NCI-H748 treated with DMSO at 0.1 percent for 48 hours (cell line): ENCODE results near the gene VPS51.
"Not testable (repeated sequence)": the region's sequence is repeated elsewhere in the genome, so short reads cannot be mapped to it uniquely, and the experiment has no call there.

Experiments
- DNase-seq: peaks from one replicate; lab custom pipeline; 2025; lab: John Stamatoyannopoulos, UW

Gene VPS51

DNA sequence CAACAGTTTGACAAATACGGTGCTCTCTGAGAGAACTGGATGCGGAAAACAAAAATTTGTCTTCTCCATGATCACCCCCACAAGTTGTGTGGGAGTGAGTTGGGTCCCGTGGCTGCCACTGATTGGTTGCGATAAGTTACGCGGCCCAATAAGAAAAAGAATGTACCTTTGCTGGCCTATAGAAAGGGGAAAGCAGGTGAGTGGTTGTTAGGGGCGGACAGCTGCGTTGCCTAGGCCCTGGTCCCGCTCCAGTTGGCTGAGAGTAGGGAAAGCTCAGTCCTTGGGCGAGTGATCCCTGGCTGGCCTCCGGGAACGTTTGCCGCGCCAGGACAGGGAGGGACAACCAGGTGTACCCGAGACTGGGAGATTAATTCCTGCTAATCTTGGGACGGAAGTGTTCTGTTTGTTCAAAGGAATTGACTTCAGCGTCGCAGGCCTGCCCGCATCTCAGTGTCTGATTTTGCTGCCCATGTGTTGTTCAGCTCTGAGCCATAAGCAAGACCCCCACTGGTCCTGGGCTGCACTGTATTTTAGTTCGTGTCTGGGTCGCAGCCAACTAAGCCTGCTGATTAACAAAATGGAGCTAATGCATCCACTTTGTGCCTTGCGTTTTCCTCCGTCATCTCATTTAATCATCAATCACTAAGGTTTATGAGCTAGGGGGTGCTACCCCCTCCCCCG is 39.1 kb downstream of the VPS51 start:
- peak; percentile 98 for DNase-seq

DNA sequence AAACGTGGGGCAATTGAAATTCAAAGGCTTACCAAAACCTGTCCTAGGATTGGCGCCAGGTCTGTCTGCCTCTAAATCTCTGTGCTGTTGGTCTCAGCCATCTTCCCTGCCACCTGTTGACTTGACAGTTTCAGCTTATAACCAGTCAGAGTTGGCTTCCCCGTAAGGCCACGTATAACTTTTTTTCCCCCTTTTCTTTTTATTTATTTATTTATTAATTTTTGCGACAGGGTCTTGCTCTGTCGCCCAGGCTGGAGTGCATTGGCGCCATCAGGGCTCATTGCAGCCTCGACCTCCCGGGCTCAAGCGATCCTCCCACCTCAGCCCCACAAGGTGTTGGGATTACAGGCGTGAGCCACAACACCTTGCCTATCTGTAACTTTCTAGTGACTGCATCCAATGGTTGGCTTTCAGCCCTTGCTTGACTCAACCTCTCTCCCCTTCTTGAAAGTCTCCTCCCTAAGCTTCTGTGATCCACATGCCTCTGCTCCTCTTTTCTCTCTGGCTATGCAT is 39.7 kb downstream of the VPS51 start:
- peak; percentile 22 for DNase-seq

DNA sequence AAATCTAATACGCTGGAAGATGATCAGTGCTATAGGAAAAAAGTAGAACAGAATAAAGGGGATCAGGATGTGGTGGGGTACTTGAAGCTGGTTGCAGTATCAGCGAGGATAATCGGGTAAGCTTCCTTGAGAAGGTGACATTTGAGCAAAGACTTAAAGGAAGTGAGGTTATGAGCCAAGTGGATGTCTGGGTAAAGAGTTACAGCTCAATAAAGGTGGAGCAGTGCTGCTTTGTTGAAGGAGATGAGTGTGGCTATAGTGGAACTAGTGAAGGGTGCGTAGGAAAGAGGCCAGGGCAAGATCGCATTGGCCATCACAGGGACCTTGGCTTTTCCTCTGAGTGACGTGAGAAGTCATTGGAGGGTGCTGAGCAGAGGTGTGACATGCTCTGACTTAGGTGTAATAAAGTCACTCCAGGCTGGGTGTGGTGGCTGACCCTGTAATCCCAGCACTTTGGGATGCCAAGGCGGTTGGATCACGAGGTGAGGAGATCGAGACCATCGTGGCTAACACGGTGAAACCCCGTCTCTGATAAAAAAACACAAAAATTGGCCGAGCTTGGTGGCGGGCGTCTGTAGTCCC is 40.6 kb downstream of the VPS51 start:
- DNase-seq = no peak

DNA sequence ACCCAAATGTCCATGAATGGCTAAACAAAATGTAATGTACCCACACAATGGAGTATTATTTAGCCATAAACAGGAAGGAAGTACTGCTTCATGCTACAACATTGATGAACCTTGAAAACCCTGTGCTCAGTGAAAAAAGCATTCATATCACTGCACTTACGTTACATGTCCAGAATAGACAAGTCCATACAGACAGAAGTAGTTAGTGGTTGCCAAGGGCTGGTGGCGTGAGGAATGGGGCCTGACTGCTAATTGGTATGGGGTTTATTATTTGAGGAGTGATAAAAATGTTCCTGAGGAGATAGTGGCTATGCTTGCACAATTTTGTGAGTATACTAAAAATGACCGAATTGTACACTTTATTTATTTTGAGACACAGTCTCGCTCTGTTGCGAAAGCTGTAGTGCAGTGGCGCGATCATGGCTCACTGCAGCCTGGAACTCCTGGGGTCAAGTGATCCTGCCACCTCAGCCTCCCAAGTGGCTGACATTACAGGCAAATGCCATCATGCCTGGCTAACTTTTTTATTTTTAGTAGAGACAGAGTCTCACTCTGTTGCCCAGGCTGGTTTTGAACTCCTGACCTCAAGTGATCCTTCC is 46.0 kb downstream of the VPS51 start:
- no peak for DNase-seq

DNA sequence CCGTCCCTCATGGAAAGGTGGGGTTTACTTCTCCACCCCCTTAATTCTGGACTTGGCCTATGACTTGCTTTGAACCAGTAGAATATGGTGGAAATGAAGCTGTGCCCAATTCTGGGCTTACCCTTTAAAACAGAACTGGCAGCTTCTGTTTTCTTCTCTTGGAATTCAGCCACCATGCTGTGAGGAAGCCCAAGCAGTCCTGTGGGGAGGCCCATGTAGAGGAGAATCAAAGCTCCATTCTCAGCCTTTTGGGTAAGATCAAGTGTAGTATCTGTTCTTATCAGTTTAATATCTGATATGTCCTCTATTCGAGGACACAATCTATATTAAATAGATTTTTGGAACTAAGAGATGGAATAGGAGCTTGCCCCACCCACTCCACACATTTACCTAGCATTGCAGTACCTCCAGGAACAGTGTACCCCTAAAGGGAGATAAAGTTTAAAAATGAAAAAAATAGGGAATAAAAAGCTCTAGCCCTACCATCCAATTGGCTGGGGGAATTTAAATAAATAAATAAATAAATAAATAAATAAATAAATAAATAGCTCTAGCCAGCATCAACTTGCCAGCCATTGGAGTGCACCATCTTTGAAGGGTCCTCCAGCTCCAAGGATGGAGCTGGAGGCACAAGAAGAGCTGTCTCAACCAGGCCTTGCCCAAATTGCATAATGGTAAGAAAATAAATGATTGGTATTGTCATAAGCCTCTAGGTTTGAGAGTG is 51.5 kb downstream of the VPS51 start:
- DNase-seq = no peak

DNA sequence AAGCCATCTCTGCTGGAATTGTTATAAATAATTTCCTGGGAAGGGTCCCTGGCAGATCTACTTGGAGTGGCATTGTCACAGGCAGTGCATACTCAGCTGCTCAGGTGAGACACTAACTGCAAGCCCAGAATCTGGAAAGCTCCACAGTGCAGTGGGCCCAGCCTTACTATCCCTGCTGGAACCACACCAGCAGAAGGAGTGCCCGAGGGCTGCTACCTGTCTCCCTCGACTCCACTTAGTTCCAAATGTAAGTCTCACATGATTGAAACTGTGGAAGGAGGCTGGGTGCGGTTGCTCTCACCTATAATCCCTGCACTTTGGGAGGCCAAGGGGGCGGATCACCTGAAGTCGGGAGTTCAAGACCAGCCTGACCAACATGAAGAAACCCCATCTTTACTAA is 52.6 kb downstream of the VPS51 start:
- no peak for DNase-seq

DNA sequence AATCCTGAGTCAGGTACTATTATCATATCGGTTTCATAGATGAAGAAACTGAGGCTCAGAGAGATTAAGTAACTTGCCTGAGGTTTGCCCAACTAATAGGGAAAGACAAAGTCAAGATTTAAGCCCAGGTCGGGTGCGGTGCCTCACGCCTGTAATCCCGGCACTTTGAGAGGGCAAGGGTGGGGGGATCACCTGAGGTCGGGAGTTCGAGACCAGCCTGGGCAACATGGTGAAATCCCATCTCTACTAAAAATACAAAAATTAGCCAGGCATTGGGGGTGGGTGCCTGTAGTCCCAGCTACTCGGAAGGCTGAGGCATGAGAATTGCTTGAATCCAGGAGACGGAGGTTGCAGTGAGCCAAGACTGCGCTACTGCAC is 54.1 kb downstream of the VPS51 start:
- DNase-seq = not testable (repeated sequence)

DNA sequence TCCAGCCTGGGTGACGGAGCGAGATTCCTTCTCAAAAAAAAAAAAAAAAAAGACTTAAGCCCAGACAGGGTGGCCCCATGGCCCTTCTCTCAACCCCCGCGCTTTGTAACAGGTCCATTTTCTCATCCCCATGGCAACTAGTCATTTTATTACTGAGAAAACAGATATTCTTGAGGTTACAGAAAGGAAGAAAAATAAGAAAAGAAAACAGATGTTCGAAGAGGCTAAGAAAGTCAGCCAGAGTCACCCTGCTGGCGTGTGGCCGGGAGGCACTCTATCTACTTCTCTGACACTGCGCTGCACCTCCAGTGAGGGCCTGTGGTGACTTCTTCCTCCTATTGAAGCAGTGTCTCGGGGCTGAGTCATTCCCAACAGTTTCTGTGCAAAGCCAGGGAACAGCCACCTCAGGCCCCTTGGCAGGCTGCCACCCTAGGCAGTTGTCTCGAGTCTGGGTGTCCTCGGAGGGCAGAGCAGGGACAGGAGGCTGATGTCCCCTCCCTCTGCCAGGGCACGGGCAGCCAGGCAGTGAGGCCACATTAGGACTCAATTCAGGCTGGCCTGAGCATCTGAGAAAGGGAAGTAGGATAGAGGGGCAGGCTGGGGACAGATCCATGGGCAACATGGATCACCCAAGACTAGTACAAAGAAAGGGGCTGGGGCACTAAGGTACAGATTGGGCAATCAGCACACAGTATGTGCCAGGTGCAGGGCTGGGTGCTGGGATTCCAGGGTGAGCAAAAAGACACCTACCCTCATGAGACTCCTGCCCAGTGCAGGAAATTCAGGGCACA is 54.7 kb downstream of the VPS51 start:
- no peak for DNase-seq

DNA sequence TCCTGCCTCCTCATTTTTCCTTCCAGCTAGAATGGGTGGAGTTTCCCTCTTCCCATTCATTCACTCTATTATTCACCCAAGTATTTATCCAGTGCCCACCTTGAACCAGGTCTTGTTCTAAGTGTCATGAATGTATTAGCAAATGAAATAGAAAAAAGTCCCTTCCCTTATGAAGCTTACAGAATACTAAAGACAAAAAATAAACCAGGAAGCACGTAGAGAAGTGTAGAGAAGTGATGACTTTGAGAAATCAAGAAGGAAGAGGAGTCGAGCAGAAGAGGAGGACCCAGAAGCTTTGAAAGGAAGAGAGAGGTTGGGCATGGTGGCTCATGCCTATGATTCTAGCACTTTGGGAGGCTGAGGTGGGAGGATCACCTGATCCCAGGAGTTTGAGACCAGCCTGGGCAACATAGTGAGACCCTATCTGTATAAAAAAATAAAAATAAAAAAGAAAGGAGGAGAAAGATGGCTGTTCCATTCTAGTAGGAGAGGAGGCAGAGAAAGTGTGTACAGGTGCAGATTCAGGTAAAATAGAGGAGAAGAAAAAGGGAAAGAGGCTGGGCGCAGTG is 55.4 kb downstream of the VPS51 start:
- no peak for DNase-seq

DNA sequence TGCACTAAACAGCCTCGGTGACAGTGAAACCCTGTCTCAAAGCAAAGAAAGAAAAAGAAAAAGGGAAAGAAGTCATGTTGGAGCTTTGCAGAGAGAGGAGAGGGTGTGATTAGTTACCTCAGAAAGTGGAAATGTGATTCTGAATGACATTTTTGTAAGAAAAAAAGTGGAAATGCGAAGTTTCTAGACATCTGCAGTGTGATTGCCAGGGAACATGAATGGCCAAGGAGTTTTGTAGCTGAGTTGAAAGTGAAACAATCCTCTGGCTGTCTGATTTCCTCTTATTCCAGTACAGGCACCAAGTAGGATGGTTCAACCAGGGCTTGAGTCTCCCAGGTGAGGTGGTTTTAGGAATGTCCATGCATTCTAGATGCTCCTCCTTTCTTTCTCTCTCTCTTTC is 56.1 kb downstream of the VPS51 start:
- DNase-seq = no peak

DNA sequence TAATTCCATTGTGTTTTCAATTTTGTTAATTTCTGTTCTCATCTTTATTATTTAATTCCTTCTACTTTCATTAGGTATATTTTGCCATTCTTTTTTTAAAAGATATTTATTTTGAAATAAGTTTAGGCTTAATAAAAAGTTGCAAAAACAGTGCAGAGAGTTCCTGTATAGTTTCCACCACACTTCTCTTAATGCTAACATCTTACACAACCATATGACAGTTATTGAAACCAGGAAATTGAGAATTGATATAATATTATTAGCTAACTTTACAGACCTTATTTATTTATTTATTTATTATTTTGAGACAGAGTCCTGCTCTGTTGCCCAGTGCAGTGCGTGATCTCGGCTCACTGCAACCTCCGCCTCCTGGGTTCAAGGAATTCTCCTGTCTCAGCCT is 60.2 kb downstream of the VPS51 start:
- DNase-seq = no peak

DNA sequence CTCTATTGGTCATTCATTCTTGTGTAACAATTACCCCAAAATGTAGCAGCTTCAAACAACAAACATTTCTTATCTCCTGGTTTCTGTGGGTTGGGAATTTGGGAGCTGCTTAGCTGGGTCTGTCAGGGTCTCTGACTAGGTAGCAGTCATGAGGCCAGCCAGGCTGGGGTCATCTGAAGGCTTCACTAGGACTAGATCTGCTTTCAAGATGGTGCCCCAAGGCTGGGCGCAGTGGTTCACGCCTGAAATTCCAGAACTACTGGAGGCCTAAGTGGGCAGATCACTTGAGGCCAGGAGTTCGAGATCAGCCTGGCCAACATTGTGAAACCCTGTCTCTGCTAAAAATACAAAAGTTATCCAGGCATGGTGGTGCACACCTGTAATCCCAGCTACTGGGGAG is 60.9 kb downstream of the VPS51 start:
- no peak for DNase-seq

DNA sequence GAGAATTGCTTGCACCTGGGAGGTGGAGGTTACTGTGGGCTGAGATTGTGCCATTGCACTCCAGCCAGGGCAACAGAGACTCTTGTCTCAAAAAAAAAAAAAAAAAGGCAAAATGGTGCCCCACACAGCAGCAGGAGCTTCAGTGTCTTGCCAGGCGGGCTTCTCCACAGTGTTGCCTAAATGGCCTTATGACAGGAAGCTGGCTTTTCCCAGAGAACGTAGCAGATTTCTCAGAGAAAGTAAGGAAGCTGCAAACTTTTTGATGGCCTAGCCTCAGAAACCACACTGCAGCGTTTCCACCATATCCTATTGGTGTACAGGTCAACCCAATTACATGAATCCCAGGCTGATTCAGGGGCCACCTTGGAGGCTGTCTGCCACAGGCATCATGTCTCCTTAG is 61.3 kb downstream of the VPS51 start:
- DNase-seq = no peak

DNA sequence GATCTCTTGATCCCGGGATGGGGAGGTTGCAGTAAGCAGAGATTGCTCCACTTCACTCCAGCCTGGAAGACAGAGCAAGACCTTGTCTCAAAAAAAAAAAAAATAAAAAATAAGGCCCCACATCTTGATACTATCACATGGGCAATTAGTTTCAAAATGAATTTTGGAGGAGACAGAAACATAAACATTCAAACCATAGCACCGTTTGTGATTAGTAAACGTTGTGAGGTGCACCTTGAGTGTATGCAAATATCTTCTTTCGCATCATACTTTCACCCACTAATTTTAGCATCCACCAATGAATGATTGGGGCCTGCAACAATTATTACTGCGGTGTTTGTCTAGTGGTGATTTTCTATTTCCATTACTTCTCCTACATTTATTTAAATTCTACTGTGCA is 63.0 kb downstream of the VPS51 start:
- no peak for DNase-seq

DNA sequence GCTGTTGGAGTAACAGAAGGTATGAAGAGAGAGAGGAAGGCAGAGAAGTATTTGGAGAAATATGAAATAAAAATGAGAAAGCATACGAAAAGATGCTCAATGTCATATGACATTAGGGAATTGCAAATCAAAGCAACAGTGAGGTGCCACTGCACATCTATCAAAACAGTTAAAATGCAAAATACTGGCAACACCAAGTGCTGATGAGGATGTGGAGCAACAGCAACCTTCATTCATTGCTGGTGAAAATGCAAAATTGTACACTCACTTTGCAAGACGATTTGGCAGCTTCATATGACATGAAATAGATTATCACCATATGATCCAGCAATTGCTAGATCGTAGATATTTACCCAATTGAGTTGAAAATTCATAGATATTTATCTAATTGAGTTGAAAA is 64.6 kb downstream of the VPS51 start:
- DNase-seq = no peak
